HG03175 (cell line): ENCODE results near the gene PRB2.
"Not testable (repeated sequence)": the region's sequence is repeated elsewhere in the genome, so short reads cannot be mapped to it uniquely, and the experiment has no call there.

Experiments used
- ATAC-seq: cut with Tn5 transposase; IDR thresholded peaks from one replicate; pipeline ENCODE4 v1.9.1; 2021; ENCODE audit warnings: mild to moderate bottlenecking, moderate library complexity; ENCODE audit not compliant: unreplicated experiment

The PRB2 gene

DNA sequence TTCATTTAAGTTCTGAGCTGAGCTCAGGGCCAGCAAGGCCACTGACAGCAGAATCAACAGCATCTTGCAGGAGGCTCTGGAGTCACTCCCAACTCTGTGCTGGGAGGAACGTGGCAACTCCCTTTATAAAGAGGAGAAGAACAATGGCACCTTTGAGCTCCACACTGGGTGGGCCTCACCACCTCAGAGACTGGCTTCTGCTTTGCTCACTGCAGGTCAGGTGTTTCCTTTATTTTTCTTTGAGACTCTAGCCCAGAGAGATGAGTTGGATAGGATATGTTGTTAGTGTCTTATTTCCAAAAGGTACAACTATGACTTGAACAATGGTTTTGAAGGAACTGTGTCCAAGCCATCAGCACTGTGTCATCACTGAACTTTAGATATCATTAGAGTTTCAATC, at the start of gene PRB2:
Gene PRB2, minus strand, starts transcription at position 101 of the 400 bp plus-strand sequence. Its CDS starts 38 bp downstream, at position 63.
- not testable (repeated sequence) for ATAC-seq

- ATAC-seq = no peak
Measured at GRCh38 chr12:11437966-11438365, 42.6 kb upstream of the PRB2 start.

DNA sequence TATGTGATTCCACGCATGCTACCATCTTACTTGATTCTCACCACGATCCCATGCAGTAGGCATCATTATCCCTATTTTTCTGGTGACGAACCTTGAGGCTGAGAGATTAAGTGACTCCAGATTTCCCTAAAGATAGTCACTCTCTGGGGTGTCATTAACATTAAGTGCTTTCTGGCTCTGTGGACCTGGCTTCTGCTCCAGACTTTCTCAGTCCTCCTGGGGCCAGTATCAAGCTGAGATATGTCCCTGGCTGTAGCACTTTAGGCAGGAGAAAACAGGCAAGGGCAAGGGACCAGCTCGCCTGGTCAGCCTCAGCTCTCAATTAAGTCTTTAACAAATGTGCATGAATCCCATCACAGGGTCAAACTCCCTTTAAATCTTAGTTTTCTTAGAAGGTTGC, 38.3 kb upstream of the PRB2 start:
- ATAC-seq = no peak

GRCh38 chr12:11431486-11431885, 36.1 kb upstream of the PRB2 start:
- ATAC-seq = no peak

DNA sequence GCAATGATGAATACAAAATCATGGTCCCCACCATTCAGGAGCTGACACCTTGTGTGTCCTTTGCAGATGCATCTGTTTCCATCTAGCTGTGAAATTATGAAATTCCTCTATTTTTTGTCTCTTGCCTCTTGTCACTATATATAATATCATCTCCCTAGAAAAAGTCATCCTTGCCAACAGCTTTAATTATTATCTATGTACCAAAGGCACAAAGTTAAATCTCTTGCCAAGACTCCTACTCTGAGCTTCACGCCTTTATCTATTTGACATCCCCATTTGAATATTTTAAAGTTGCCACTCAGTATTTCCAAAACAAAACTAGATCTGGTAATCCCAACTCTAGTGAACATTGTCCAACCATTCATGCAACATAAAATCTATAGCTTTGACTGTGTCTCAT, 32.0 kb upstream of the PRB2 start:
- no peak for ATAC-seq

- ATAC-seq = no peak
Measured at GRCh38 chr12:11412731-11413130, 17.4 kb upstream of the PRB2 start.

DNA sequence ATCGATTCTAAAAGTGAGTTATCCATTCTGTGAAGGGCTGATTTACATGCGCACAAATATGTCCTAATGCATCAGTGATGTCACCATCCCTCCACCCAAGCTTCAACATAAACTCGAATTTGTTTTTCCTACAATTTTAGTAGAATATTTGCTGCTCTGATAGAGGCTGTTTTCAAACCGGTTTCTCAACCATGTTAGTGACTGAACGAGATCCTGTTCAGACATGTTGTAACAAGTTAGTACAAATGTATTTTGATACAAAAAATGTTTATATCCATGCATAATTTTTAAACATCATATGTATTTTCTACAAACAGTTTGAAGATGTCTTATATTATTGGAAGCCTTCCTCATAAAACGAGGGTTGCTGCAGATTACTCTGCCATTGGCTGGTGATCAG, 12.7 kb upstream of the PRB2 start:
- ATAC-seq = no peak

GRCh38 chr12:11397366-11397765, 2.0 kb upstream of the PRB2 start:
- ATAC-seq = no peak

GRCh38 chr12:11391456-11391855, 3.9 kb downstream of the PRB2 start:
- not testable (repeated sequence) for ATAC-seq

DNA sequence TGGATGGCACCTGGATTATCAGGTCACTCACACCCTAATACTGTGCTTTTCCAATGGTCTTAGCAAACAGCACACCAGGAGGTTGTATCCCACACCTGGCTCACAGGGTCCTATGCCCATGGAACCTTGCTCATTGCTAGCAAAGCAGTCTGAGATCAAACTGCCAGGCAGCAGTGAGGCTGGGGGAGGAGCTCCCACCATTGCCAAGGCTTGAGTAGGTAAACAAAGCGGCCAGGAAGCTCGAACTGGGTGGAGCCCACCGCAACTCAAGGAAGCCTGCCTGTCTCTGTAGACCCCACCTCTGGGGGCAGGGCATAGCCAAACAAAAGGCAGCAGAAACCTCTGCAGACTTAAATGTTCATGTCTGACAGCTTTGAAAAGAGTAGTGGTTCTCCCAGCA, 17.9 kb downstream of the PRB2 start:
- ATAC-seq = not testable (repeated sequence)

DNA sequence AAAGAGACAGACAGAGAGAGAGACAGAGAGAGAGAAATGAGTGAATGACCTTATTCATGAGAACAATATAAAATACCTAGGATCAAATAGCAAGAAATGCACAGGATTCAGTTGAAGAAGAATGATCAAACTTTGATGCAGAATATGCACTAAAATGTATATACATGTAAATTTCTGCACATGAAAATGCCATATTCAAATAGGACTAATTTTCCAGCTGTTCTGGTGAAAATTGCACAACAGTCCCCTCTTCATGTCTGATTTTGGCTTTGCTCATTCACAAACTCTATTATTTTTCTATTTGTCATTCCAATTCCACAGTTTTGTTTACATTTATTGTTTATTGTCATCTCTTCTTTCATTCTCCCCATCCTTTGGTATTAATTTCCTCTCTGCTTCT, 34.2 kb downstream of the PRB2 start:
- no peak for ATAC-seq

GRCh38 chr12:11360205-11360883, 35.0 kb downstream of the PRB2 start:
- ATAC-seq = not testable (repeated sequence)

GRCh38 chr12:11351736-11352135, 43.6 kb downstream of the PRB2 start:
- ATAC-seq = not testable (repeated sequence)

GRCh38 chr12:11348439-11348838, 46.9 kb downstream of the PRB2 start:
- ATAC-seq = no peak

- peak; percentile 64 for ATAC-seq
Measured at GRCh38 chr12:11347810-11348209, 47.6 kb downstream of the PRB2 start.

GRCh38 chr12:11344500-11344899, 50.9 kb downstream of the PRB2 start:
- ATAC-seq = no peak
